Measurements from ENCODE around the gene TMEM178A. TPM values are rescaled to one million over a fixed set of nuclear protein-coding genes. Genes with fewer than 3 reads are reported as not detected.
"Not testable (repeated sequence)": the region's sequence is repeated elsewhere in the genome, so short reads cannot be mapped to it uniquely, and the experiment has no call there.

The TMEM178A gene
- total RNA-seq, 1 donor from 2014 or later, result 12.3 TPM

DNA sequence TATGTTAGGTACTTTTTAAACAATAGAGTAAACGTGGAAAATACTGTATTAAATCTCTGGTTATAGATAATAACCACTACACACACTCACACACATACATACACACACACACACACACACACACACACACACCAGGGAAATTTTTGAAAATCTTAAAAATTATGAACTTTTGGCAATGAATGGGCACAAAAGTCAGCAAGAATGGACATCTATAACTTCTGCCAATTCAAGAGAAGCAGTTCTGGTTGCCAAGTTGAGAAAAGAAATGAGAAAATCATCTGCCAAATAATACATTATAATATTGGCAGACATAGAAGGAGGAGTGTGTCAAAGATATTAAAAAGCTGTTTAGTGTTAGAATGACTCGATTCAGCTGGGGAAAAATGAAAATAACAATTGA lies 42.9 kb upstream of the TMEM178A start:
- Mint-ChIP-seq H3K9me3 (no peaks in the 10 kb centered on the region), H3K4me3 (no peak overlapping the region), H3K4me1 (peaks cover 17% of the 10 kb centered on the region), H3K27ac (ENCODE audit: unreplicated experiment) (no peak overlapping the region), H3K27me3 (ENCODE audit: low read depth) (no peaks in the 10 kb centered on the region), H3K36me3 (ENCODE audit: low read depth) (peaks cover 4% of the 10 kb centered on the region)
- DNase-seq (ENCODE audit: low read depth, low spot score), result no peak
- TF ChIP-seq, protein P1, sequence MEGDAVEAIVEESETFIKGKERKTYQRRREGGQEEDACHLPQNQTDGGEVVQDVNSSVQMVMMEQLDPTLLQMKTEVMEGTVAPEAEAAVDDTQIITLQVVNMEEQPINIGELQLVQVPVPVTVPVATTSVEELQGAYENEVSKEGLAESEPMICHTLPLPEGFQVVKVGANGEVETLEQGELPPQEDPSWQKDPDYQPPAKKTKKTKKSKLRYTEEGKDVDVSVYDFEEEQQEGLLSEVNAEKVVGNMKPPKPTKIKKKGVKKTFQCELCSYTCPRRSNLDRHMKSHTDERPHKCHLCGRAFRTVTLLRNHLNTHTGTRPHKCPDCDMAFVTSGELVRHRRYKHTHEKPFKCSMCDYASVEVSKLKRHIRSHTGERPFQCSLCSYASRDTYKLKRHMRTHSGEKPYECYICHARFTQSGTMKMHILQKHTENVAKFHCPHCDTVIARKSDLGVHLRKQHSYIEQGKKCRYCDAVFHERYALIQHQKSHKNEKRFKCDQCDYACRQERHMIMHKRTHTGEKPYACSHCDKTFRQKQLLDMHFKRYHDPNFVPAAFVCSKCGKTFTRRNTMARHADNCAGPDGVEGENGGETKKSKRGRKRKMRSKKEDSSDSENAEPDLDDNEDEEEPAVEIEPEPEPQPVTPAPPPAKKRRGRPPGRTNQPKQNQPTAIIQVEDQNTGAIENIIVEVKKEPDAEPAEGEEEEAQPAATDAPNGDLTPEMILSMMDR (conservative IDR thresholded peaks at IDR 0.05), result no peak

GRCh38 chr2:39623917-39624316 lies 41.8 kb upstream of the TMEM178A start:
- peaks cover 4% of the 10 kb centered on the region for H3K36me3 Mint-ChIP-seq (ENCODE audit: low read depth)
- TF ChIP-seq, protein P1 (conservative IDR thresholded peaks at IDR 0.05), result no peak
- H3K27me3 Mint-ChIP-seq (ENCODE audit: low read depth), result no peaks in the 10 kb centered on the region
- H3K4me1 Mint-ChIP-seq, result peaks cover 6% of the 10 kb centered on the region
- H3K9me3 Mint-ChIP-seq, result no peaks in the 10 kb centered on the region
- no peak for DNase-seq (ENCODE audit: low read depth, low spot score)
- no peak overlapping the region for H3K4me3 Mint-ChIP-seq
- H3K27ac Mint-ChIP-seq (ENCODE audit: unreplicated experiment), result peak overlapping the region; percentile 53

DNA sequence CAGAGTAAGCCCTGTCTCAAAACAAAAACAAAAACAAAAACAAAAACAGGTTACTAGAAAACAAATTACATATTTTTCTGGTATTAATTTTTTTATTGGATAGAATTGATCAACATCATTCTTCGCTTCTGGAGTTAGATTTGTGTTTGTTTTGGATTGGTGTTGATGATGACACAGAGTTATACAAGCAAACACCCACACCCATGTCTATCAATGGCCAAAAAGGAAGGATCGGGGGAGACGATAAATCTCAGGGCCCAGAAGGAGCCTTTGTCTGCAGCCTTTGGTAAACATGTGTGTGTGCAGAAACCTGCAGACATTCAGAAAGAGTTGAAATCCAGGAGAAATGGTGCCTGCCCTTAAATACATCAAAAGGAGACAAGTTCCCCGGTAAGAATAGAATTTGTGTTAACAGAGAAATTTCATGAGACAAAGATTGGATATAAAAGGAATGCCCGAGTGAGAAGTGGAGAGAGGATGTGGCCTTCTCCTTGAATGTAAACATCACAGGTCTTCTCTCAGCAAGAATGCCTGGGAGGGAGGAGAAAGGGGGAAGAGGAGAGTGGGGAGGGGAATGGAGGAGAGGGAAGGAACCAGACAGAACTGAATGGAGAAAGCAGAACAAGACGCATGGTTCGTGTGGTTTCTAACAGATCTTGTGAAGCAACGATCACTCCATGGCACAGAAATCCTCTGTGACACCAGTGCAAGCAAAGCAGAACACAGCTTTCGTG lies 40.4 kb upstream of the TMEM178A start:
- no peak for DNase-seq (ENCODE audit: low read depth, low spot score)
- Mint-ChIP-seq H3K36me3 (ENCODE audit: low read depth) (peaks cover 6% of the 10 kb centered on the region), H3K9me3 (no peaks in the 10 kb centered on the region), H3K4me3 (no peak overlapping the region), H3K27ac (ENCODE audit: unreplicated experiment) (no peak overlapping the region), H3K27me3 (ENCODE audit: low read depth) (no peaks in the 10 kb centered on the region), H3K4me1 (peaks cover 5% of the 10 kb centered on the region)
- TF ChIP-seq, protein P1 (conservative IDR thresholded peaks at IDR 0.05), result no peak

DNA sequence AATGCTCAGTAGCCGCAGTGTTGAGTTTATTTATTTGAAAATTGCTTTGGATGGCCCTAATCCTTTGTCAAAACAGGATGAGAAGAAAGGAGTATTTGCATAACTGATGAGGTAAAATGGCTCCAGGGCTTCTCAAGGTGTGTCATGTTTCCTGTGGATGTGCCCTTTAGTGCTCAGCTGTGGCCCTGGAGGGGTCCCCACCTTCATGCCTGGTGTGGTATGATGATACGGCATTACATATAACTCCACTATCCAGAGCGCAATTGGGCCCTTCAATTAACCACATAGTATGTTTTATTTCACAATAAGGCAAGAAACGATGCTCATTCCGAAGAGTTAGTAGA lies 39.8 kb upstream of the TMEM178A start:
- no peak overlapping the region for H3K4me3 Mint-ChIP-seq
- H3K4me1 Mint-ChIP-seq, result peaks cover 5% of the 10 kb centered on the region
- H3K27me3 Mint-ChIP-seq (ENCODE audit: low read depth), result no peaks in the 10 kb centered on the region
- no peak for DNase-seq (ENCODE audit: low read depth, low spot score)
- H3K9me3 Mint-ChIP-seq, result no peaks in the 10 kb centered on the region
- H3K27ac Mint-ChIP-seq (ENCODE audit: unreplicated experiment), result no peak overlapping the region
- peaks cover 6% of the 10 kb centered on the region for H3K36me3 Mint-ChIP-seq (ENCODE audit: low read depth)
- TF ChIP-seq, protein P1 (conservative IDR thresholded peaks at IDR 0.05), result no peak

DNA sequence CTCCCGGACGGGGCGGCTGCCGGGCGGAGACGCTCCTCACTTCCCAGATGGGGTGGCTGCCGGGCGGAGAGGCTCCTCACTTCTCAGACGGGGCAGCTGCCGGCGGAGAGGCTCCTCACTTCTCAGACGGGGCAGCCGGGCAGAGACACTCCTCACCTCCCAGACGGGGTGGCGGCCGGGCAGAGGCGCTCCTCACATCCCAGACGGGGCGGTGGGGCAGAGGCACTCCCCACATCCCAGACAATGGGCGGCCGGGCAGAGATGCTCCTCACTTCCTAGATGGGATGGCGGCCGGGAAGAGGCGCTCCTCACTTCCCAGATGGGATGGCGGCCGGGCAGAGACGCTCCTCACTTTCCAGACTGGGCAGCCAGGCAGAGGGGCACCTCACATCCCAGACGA lies 37.4 kb upstream of the TMEM178A start:
- not testable (repeated sequence) for H3K9me3 Mint-ChIP-seq; H3K27me3 Mint-ChIP-seq (ENCODE audit: low read depth); DNase-seq (ENCODE audit: low read depth, low spot score); H3K27ac Mint-ChIP-seq (ENCODE audit: unreplicated experiment); H3K36me3 Mint-ChIP-seq (ENCODE audit: low read depth); H3K4me3 Mint-ChIP-seq; H3K4me1 Mint-ChIP-seq

- Mint-ChIP-seq H3K4me3 (no peak overlapping the region), H3K9me3 (no peaks in the 10 kb centered on the region), H3K27ac (ENCODE audit: unreplicated experiment) (no peak overlapping the region), H3K27me3 (ENCODE audit: low read depth) (no peaks in the 10 kb centered on the region), H3K36me3 (ENCODE audit: low read depth) (peaks cover 6% of the 10 kb centered on the region), H3K4me1 (peaks cover 5% of the 10 kb centered on the region)
- DNase-seq (ENCODE audit: low read depth, low spot score), result no peak
- TF ChIP-seq, protein P1 (conservative IDR thresholded peaks at IDR 0.05), result no peak
Observed at GRCh38 chr2:39629646-39630045, 36.1 kb upstream of the TMEM178A start.

Data from neural crest cell (in vitro differentiated cells).